ENCODE data around the gene KIRREL2. TPM values are rescaled to one million over a fixed set of nuclear protein-coding genes. Genes with fewer than 3 reads are reported as not detected.

KIRREL2 gene
- total and polyA plus RNA-seq, 9 of the 15 experiments (the other 6 are each of a cell fraction or from before 2014, with no cell fraction given): 0.01 to 0.12 (median 0.09) TPM; not detected in 4

DNA sequence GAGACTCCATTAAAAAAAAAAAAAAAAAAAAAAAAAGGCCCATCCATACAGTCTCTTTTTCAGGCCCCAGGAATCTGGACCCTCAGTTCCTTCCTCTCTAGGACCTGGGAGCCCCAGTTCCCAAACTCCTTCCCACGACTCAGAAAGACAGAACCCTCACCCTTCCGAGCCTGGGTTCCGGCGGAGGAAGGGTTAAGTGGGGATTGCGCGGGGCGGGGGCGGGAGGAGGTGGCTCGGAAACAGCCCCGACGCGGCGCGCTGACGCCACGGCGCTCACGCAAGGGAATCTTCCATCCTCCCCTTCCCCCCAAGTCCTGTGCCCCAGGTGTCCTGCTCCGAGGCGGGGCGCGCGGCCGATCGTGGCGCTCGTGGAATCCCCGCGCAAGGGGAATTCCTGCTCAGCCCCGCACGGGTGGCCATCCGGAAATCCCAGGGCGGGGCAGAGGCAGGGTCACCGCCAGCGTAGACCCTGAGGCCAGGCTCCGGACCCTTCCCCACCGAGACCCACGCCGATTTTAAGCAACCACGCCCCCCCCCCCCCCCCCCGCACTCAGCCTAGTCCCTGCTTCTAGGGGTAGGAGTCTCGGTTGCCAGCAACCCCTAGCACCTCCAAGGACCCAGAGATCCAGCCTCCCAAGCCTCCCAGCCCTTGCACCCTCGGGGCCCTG, 43.0 kb downstream of the KIRREL2 start (continued):
- TF ChIP-seq ATF1 (CRISPR knock-in tag; IDR thresholded peaks at IDR 0.05) (no peak), ATF1 (tag; IDR thresholded peaks at IDR 0.05) (peak; percentile 87), FOXK1 (CRISPR knock-in tag; IDR thresholded peaks at IDR 0.05; ENCODE audit: borderline replicate concordance) (no peak), SREBF1 (IDR thresholded peaks at IDR 0.05; ENCODE audit: borderline replicate concordance, low read depth, low read length) (no peak), SUPT5H (IDR thresholded peaks at IDR 0.05) (no peak), HSF4 (CRISPR knock-in tag; IDR thresholded peaks at IDR 0.05; ENCODE audit: borderline replicate concordance) (no peak), NFRKB (IDR thresholded peaks at IDR 0.05; ENCODE audit: low read depth) (no peak), NR4A1 (CRISPR knock-in tag; IDR thresholded peaks at IDR 0.05) (no peak), NR4A1 (tag; IDR thresholded peaks at IDR 0.05) (no peak), ZBTB8A (IDR thresholded peaks at IDR 0.05; ENCODE audit: partially characterized antibody) (no peak), KAT2B (IDR thresholded peaks at IDR 0.05; ENCODE audit: low read depth, low read length) (no peak), ATF7 (IDR thresholded peaks at IDR 0.05) (peak; percentile 63; the same call in 1 of the 2 replicates), BRCA1 (IDR thresholded peaks at IDR 0.05) (no peak), BRCA1 (CRISPR knock-in tag; IDR thresholded peaks at IDR 0.05) (no peak), KDM2B (CRISPR knock-in tag; IDR thresholded peaks at IDR 0.05) (no peak), HEY1 (CRISPR knock-in tag; IDR thresholded peaks at IDR 0.05; ENCODE audit: borderline replicate concordance) (no peak), CEBPG (CRISPR knock-in tag; IDR thresholded peaks at IDR 0.05) (no peak), CEBPG (tag; conservative IDR thresholded peaks at IDR 0.05 in 1 of 2, IDR thresholded peaks at IDR 0.05 in 1 of 2) (0 out of 4 replicates have a peak, but pooled peaks of 1 of the 2 experiments have one; percentile 10), FOXJ3 (CRISPR knock-in tag; IDR thresholded peaks at IDR 0.05) (no peak), ZNF778 (CRISPR knock-in tag; IDR thresholded peaks at IDR 0.05) (no peak), ZNF445 (CRISPR knock-in tag; IDR thresholded peaks at IDR 0.05; ENCODE audit: low read depth) (no peak), GABPA (tag; conservative IDR thresholded peaks at IDR 0.05; ENCODE audit: low read depth) (peak; percentile 46; the same call in 1 of the 2 replicates), TRIM24 (IDR thresholded peaks at IDR 0.05) (peak in 1 of 2 experiments; percentile 34; a peak in 1 of 4 replicates), POLR2B (IDR thresholded peaks at IDR 0.05; ENCODE audit: low read depth, partially characterized antibody) (peak; percentile 13), TCFL5 (CRISPR knock-in tag; conservative IDR thresholded peaks at IDR 0.05) (no peak), SMARCC2 (IDR thresholded peaks at IDR 0.05; ENCODE audit: low read depth) (no peak), ZNF197 (CRISPR knock-in tag; IDR thresholded peaks at IDR 0.05; ENCODE audit: low read depth) (no peak)
- TF ChIP-seq, protein P1, sequence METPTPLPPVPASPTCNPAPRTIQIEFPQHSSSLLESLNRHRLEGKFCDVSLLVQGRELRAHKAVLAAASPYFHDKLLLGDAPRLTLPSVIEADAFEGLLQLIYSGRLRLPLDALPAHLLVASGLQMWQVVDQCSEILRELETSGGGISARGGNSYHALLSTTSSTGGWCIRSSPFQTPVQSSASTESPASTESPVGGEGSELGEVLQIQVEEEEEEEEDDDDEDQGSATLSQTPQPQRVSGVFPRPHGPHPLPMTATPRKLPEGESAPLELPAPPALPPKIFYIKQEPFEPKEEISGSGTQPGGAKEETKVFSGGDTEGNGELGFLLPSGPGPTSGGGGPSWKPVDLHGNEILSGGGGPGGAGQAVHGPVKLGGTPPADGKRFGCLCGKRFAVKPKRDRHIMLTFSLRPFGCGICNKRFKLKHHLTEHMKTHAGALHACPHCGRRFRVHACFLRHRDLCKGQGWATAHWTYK (CRISPR knock-in tag; IDR thresholded peaks at IDR 0.05): no peak
- TF ChIP-seq, protein P2, sequence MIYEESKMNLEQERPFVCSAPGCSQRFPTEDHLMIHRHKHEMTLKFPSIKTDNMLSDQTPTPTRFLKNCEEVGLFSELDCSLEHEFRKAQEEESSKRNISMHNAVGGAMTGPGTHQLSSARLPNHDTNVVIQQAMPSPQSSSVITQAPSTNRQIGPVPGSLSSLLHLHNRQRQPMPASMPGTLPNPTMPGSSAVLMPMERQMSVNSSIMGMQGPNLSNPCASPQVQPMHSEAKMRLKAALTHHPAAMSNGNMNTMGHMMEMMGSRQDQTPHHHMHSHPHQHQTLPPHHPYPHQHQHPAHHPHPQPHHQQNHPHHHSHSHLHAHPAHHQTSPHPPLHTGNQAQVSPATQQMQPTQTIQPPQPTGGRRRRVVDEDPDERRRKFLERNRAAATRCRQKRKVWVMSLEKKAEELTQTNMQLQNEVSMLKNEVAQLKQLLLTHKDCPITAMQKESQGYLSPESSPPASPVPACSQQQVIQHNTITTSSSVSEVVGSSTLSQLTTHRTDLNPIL (CRISPR knock-in tag; IDR thresholded peaks at IDR 0.05): no peak
